Right lobe of liver (tissue), 6 donors: ENCODE measurements around the gene OR1C1. TPM values are rescaled to one million over a fixed set of nuclear protein-coding genes. Genes with fewer than 3 reads are reported as not detected.
"Not testable (repeated sequence)": the region's sequence is repeated elsewhere in the genome, so short reads cannot be mapped to it uniquely, and the experiment has no call there.

Source experiments
- ATAC-seq, 4 donors: fragments of 200-7000 bp; cut with Tn5 transposase; one replicate each; pipeline ENCODE4 v1.9.1; 2020; ENCODE audit warnings: mild to moderate bottlenecking in 4 of 4, moderate library complexity in 4 of 4
- DNase-seq, 3 donors: peaks; one replicate each; pipeline ENCODE4 v3.0.0-alpha.2; 2020
- H3K27ac ChIP-seq, 3 donors: fragments of 200-600 bp; one replicate each; pipeline ENCODE4 v1.8.0; 2022
- H3K27me3 ChIP-seq, 2 donors: fragments of 200-600 bp; one replicate each; pipeline ENCODE4 v1.8.0; 2022
- H3K36me3 ChIP-seq, 4 donors: fragments of 200-600 bp; sonication (generic) in 1 of 4; one replicate each; pipeline versions ENCODE4 v1.5.1 to v1.8.0; 2017 to 2022; ENCODE audit warnings: control low read depth in 1 of 4
- H3K4me1 ChIP-seq, 4 donors: fragments of 200-600 bp; sonication (generic) in 1 of 4; one replicate each; pipeline versions ENCODE4 v1.5.1 to v1.8.0; 2017 to 2022; ENCODE audit warnings: control low read depth in 1 of 4
- H3K4me3 ChIP-seq, 3 donors: fragments of 200-600 bp; one replicate each; pipeline ENCODE4 v1.8.0; 2022
- H3K9me3 ChIP-seq, 4 donors: fragments of 200-600 bp; sonication (generic) in 1 of 4; one replicate each; pipeline versions ENCODE4 v1.5.1 to v1.8.0; 2017 to 2022; ENCODE audit warnings: control low read depth in 1 of 4
- CTCF ChIP-seq, 4 donors: fragments of 200-600 bp in 3 of 4; fragments of 450-650 bp in 1 of 4; IDR thresholded peaks; one replicate each; pipeline versions ENCODE4 v1.5.1 to v1.8.0; 2016 to 2022; ENCODE audit warnings: antibody characterized with exemption in 4 of 4, mild to moderate bottlenecking in 2 of 4
- POLR2A ChIP-seq: fragments of 450-650 bp; IDR thresholded peaks from one replicate; pipeline ENCODE4 v1.6.1; 2017; ENCODE audit warnings: antibody characterized with exemption, mild to moderate bottlenecking
- whole genome bisulfite sequencing: methylation state at CpG from one replicate; pipeline ENCODE4 v1.1.6; 2018; ENCODE audit warnings: low coverage, low lambda C conversion rate; ENCODE audit not compliant: insufficient coverage; ENCODE audit errors: missing lambda C conversion rate; 5-methylcytosine and 5-hydroxymethylcytosine counted together
- intact Hi-C, 2 donors: fragments of 100-400 bp; cut with DNase I; formaldehyde crosslinking; loops; one replicate each; pipeline versions ENCODE4 v1.11.2 to v1.14.1; 2022
- total RNA-seq, 6 experiments: library from RNA; depleted of rRNA in 2 of 6; stranded (reverse); fragments of >200 nt in 2 of 6; fragmentation: NEBNext Ultra II Directional in 3 of 6; extraction: Animal tissue kit (Norgen Biotek cat#: 25700) in 3 of 6; gene quantifications; one replicate each; pipeline versions ENCODE4 v1.1.0 to v1.2.4, GENCODE V29; 2016 to 2023
- donor health status: DM: no; HTN: yes; CAD: no.
- donor health status: DM: no; HTN: no; CAD: no.
- donor health status: DM: no; HTN: no; CAD: no.
- donor health status: DM: no; HTN: yes; CAD: no.
- donor health status: DM: no; HTN: yes; CAD: no.

The OR1C1 gene
- total RNA-seq, 6 experiments from 2014 or later = not detected

GRCh38 chr1:247748041-247748440 is 12.3 kb downstream of the OR1C1 start, which contains the start of gene OR14A2:
Gene OR14A2, minus strand, starts transcription at chr1:247748141.
- ATAC-seq = no peak
- no peak for DNase-seq
- no peaks in the 10 kb centered on the region for H3K4me1 ChIP-seq
- no peak within 1 kb of the TSS for H3K4me3 ChIP-seq
- 60% methylated on average over 2 of the region's 2 CpGs for WGBS
- no peaks in the 10 kb centered on the region for H3K36me3 ChIP-seq
- intact Hi-C loops = no loop called here
- H3K27ac ChIP-seq = no peak within 1 kb of the TSS
- TF ChIP-seq CTCF (IDR thresholded peaks at IDR 0.05) (no peak), POLR2A (no peak)
- no peaks in the 10 kb centered on the region for H3K9me3 ChIP-seq
- H3K27me3 ChIP-seq = no peaks in the 10 kb centered on the region

GRCh38 chr1:247747616-247748015 is 12.7 kb downstream of the OR1C1 start:
- Histone ChIP-seq H3K27me3 (no peaks in the 10 kb centered on the region), H3K9me3 (no peaks in the 10 kb centered on the region), H3K27ac (no peak overlapping the region), H3K4me1 (no peaks in the 10 kb centered on the region), H3K36me3 (no peaks in the 10 kb centered on the region), H3K4me3 (no peak overlapping the region)
- no peak for ATAC-seq
- no peak for DNase-seq
- 65% methylated on average over 7 of the region's 7 CpGs for WGBS
- no peak for TF ChIP-seq POLR2A
- no peak for TF ChIP-seq CTCF (IDR thresholded peaks at IDR 0.05)
- intact Hi-C loops = no loop called here

- no peaks in the 10 kb centered on the region for H3K4me1 ChIP-seq
- ATAC-seq (no peak), DNase-seq (no peak)
- no peak overlapping the region for H3K27ac ChIP-seq
- WGBS = 38% methylated on average over 2 of the region's 3 CpGs
- no peak overlapping the region for H3K4me3 ChIP-seq
- no peaks in the 10 kb centered on the region for H3K36me3 ChIP-seq
- TF ChIP-seq CTCF (IDR thresholded peaks at IDR 0.05) (no peak), POLR2A (no peak)
- intact Hi-C loops = no loop called here
- H3K27me3 ChIP-seq = no peaks in the 10 kb centered on the region
- H3K9me3 ChIP-seq = no peaks in the 10 kb centered on the region
Measured at GRCh38 chr1:247746391-247746935, 13.9 kb downstream of the OR1C1 start.

GRCh38 chr1:247742215-247742760 is 18.1 kb downstream of the OR1C1 start:
- DNase-seq, H3K9me3 ChIP-seq, H3K4me3 ChIP-seq, H3K36me3 ChIP-seq, H3K27ac ChIP-seq, H3K4me1 ChIP-seq, intact Hi-C loops, H3K27me3 ChIP-seq, ATAC-seq: not testable (repeated sequence)
- WGBS = 40% methylated on average over 3 of the region's 3 CpGs

GRCh38 chr1:247741756-247742155 is 18.6 kb downstream of the OR1C1 start:
- intact Hi-C loops = no loop called here
- H3K27ac ChIP-seq = no peak overlapping the region
- no peaks in the 10 kb centered on the region for H3K4me1 ChIP-seq
- WGBS = 40% methylated on average over 5 of the region's 5 CpGs
- H3K4me3 ChIP-seq = no peak overlapping the region
- no peaks in the 10 kb centered on the region for H3K9me3 ChIP-seq
- TF ChIP-seq POLR2A = no peak
- no peak for DNase-seq
- ATAC-seq = no peak
- no peaks in the 10 kb centered on the region for H3K27me3 ChIP-seq
- no peaks in the 10 kb centered on the region for H3K36me3 ChIP-seq
